Sigmoid colon (tissue), 7 donors: ENCODE data around the gene ABCG4. TPM values are rescaled to one million over a fixed set of nuclear protein-coding genes. Genes with fewer than 3 reads are reported as not detected.

Experiments
- DNase-seq: peaks from one replicate; pipeline ENCODE4 v3.0.0-alpha.2; 2019
- H3K27ac ChIP-seq, 4 donors: fragments of 200-600 bp; sonication (generic); one replicate each; pipeline ENCODE4 v1.5.1; 2016 to 2019; ENCODE audit warnings: mild to moderate bottlenecking in 1 of 4
- H3K27me3 ChIP-seq, 3 donors: fragments of 200-600 bp; sonication (generic); one replicate each; pipeline ENCODE4 v1.5.1; 2019; ENCODE audit warnings: mild to moderate bottlenecking in 1 of 3
- H3K36me3 ChIP-seq, 4 donors: fragments of 200-600 bp; sonication (generic); one replicate each; pipeline ENCODE4 v1.5.1; 2016 to 2019
- H3K4me1 ChIP-seq, 4 donors: fragments of 200-600 bp; sonication (generic); one replicate each; pipeline ENCODE4 v1.5.1; 2017 to 2019
- H3K4me3 ChIP-seq, 4 donors: fragments of 200-600 bp; sonication (generic); one replicate each; pipeline ENCODE4 v1.5.1; 2017 to 2019; ENCODE audit warnings: mild to moderate bottlenecking in 2 of 4, moderate library complexity in 1 of 4
- H3K9me3 ChIP-seq, 4 donors: fragments of 200-600 bp in 3 of 4; sonication (generic) in 3 of 4; one replicate each; pipeline versions ENCODE4 v1.5.1 to v1.6.1; 2013 to 2019
- EP300 ChIP-seq, 4 donors: sonication (generic); formaldehyde crosslinking; IDR thresholded peaks; one replicate each; pipeline ENCODE4 v1.6.1; 2017; ENCODE audit warnings: antibody characterized with exemption in 4 of 4
- POLR2A ChIP-seq, 2 donors: fragments of 450-650 bp; IDR thresholded peaks; one replicate each; pipeline ENCODE4 v1.6.1; 2016; ENCODE audit warnings: antibody characterized with exemption in 2 of 2, mild to moderate bottlenecking in 2 of 2, moderate library complexity in 2 of 2
- POLR2AphosphoS5 ChIP-seq, 4 donors: sonication (generic); formaldehyde crosslinking; IDR thresholded peaks; one replicate each; pipeline ENCODE4 v1.6.1; 2017; ENCODE audit warnings: antibody characterized with exemption in 4 of 4
- WGBS, 2 donors: extraction: QIAGEN DNeasy Blood & Tissue Kit; methylation state at CpG; one replicate each; pipeline ENCODE4 v1.1.7; 2013; 5-methylcytosine and 5-hydroxymethylcytosine counted together
- intact Hi-C: fragments of 100-400 bp; cut with DNase I; formaldehyde crosslinking; loops from one replicate; pipeline ENCODE4 v1.15.1; 2023
- polyA plus RNA-seq, 3 donors: library from polyadenylated mRNA; stranded (reverse); fragments of 200-250 nt; gene quantifications; one replicate each; pipeline ENCODE4 v1.2.3, GENCODE V29; 2013
- total RNA-seq, 4 donors: library from RNA; depleted of rRNA; stranded (reverse); fragments of >200 nt; gene quantifications; one replicate each; pipeline ENCODE4 v1.1.0, GENCODE V29; 2016
- TF ChIP-seq, protein P1 (sequence below), 4 experiments: fragments of 450-650 bp in 3 of 4; fragments of 200-600 bp in 1 of 4; IDR thresholded peaks; one replicate each; pipeline ENCODE4 v1.5.1; 2016 to 2019; ENCODE audit warnings: antibody characterized with exemption in 4 of 4, mild to moderate bottlenecking in 3 of 4, moderate library complexity in 2 of 4
- donor health status: healthy with polysubstance abuse.
- donor health status: Bipolar disorder and iron deficiency.
- donor health status: healthy.

Gene ABCG4
- total and polyA plus RNA-seq, 7 donors: under 0.01 to 0.55 (median 0.26) TPM; not detected in 2

DNA sequence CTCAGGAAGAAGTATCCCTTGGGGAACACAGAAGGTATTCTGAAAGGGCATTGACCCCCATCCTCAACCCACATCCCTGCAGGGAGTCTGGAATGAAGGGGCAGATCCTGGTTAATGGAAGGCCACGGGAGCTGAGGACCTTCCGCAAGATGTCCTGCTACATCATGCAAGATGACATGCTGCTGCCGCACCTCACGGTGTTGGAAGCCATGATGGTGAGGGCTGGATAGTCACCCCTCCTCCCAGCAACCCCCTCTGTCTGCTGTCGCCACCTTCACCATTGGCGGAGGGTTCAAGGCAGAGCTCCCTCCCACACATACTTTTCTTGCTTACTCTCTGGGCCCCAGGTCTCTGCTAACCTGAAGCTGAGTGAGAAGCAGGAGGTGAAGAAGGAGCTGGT lies 5.3 kb downstream of the ABCG4 start:
- Histone ChIP-seq H3K4me1 (peaks cover 0 to 8% (median 7%) of the 10 kb centered on the region in 4 donors), H3K27ac (no peak overlapping the region), H3K36me3 (no peaks in the 10 kb centered on the region), H3K9me3 (no peaks in the 10 kb centered on the region), H3K4me3 (no peak overlapping the region), H3K27me3 (peaks cover 0 to 14% (median 11%) of the 10 kb centered on the region in 3 donors)
- TF ChIP-seq, protein P1, sequence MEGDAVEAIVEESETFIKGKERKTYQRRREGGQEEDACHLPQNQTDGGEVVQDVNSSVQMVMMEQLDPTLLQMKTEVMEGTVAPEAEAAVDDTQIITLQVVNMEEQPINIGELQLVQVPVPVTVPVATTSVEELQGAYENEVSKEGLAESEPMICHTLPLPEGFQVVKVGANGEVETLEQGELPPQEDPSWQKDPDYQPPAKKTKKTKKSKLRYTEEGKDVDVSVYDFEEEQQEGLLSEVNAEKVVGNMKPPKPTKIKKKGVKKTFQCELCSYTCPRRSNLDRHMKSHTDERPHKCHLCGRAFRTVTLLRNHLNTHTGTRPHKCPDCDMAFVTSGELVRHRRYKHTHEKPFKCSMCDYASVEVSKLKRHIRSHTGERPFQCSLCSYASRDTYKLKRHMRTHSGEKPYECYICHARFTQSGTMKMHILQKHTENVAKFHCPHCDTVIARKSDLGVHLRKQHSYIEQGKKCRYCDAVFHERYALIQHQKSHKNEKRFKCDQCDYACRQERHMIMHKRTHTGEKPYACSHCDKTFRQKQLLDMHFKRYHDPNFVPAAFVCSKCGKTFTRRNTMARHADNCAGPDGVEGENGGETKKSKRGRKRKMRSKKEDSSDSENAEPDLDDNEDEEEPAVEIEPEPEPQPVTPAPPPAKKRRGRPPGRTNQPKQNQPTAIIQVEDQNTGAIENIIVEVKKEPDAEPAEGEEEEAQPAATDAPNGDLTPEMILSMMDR (IDR thresholded peaks at IDR 0.05): no peak
- TF ChIP-seq POLR2A (IDR thresholded peaks at IDR 0.05) (no peak), EP300 (IDR thresholded peaks at IDR 0.05) (no peak), POLR2AphosphoS5 (IDR thresholded peaks at IDR 0.05) (no peak)
- intact Hi-C loops: no loop called here
- 87 to 92% methylated on average over 6 of the region's 6 CpGs for WGBS, 2 donors
- DNase-seq: no peak

DNA sequence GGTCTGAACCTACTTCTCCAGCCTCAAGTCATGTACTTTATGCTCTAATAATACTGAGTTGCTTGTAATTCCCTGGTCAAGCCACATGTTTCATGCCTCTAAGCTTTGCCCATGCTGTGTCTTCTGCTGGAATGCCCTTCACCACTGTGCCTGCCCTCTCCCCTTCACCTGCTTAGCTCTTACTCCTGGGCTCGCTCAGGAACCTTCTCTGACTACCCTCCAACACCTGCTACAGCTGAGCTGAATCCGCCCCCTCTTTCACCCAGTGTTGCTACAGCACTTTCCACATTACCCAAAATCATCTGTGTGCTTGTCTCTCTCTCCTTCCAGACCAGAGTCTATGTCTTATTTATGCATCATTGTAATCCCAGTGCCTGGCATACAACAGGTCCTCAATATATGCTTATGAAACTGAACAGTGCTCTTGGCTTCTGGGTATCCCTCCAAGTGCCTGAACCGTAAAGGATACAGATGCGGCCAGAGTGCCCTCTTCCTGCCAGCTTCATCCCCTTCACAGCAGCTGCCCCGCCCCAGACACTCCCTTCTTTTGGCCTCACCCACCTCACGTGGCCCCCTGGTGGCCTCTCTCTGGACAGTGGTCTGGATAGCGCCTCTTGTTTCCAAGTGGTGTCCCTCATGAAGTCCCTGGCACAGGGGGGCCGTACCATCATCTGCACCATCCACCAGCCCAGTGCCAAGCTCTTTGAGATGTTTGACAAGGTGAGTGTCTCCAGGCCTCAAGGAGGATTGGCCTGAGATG lies 7.1 kb downstream of the ABCG4 start:
- Histone ChIP-seq H3K9me3 (no peaks in the 10 kb centered on the region), H3K4me3 (no peak overlapping the region), H3K27ac (no peak overlapping the region), H3K27me3 (no peaks in the 10 kb centered on the region), H3K36me3 (no peaks in the 10 kb centered on the region), H3K4me1 (no peaks in the 10 kb centered on the region)
- intact Hi-C loops: no loop called here
- no peak for DNase-seq
- 28 to 45% methylated on average over 8 of the region's 8 CpGs for WGBS, 2 donors
- TF ChIP-seq POLR2AphosphoS5 (IDR thresholded peaks at IDR 0.05) (no peak), POLR2A (IDR thresholded peaks at IDR 0.05) (no peak), EP300 (IDR thresholded peaks at IDR 0.05) (no peak)
- TF ChIP-seq, protein P1 (IDR thresholded peaks at IDR 0.05): no peak

DNA sequence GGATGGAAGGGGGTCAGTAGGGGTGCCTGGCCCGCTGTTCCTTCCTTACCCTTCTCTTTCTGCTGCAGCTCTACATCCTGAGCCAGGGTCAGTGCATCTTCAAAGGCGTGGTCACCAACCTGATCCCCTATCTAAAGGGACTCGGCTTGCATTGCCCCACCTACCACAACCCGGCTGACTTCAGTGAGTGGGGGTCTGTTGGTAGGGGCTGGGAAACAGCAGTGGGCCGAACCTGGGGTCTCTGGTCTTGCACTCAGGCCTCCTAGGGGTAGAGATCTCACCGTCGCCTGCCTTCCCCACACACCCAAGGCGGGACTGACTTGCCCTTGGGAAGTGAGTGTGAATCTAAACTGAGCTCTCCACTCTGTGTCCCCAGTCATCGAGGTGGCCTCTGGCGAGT lies 7.6 kb downstream of the ABCG4 start:
- 74 to 87% methylated on average over 10 of the region's 10 CpGs for WGBS, 2 donors
- Histone ChIP-seq H3K4me1 (no peaks in the 10 kb centered on the region), H3K36me3 (no peaks in the 10 kb centered on the region), H3K27ac (no peak overlapping the region), H3K27me3 (no peaks in the 10 kb centered on the region), H3K9me3 (no peaks in the 10 kb centered on the region), H3K4me3 (no peak overlapping the region)
- no peak for DNase-seq
- intact Hi-C loops: no loop called here
- TF ChIP-seq POLR2A (IDR thresholded peaks at IDR 0.05) (no peak), POLR2AphosphoS5 (IDR thresholded peaks at IDR 0.05) (no peak), EP300 (IDR thresholded peaks at IDR 0.05) (no peak)
- TF ChIP-seq, protein P1 (IDR thresholded peaks at IDR 0.05): no peak

DNA sequence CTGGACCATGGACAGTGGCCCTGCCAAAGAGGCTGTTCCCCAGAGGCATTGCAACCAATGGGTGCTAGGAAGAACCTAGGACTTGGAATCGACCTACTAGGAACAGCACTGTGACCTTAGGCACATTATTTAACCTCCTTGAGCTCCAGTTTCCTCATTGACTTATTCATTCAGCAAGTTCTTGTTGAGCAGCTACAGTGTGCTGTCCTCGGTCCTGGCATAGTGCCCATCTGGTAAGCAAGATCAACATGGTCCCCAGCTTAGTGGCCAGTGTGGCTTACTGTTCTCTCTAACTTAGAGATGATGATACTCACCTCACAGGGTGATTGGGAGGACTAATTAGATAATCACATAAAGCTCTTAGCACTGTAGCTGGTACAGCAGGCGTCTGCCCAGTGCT lies 8.2 kb downstream of the ABCG4 start:
- 29 to 62% methylated on average over 3 of the region's 3 CpGs for WGBS, 2 donors
- H3K9me3 ChIP-seq: no peaks in the 10 kb centered on the region
- intact Hi-C loops: no loop called here
- TF ChIP-seq POLR2AphosphoS5 (IDR thresholded peaks at IDR 0.05): no peak
- no peak for TF ChIP-seq POLR2A (IDR thresholded peaks at IDR 0.05)
- no peak for TF ChIP-seq EP300 (IDR thresholded peaks at IDR 0.05)
- TF ChIP-seq, protein P1 (IDR thresholded peaks at IDR 0.05): no peak
- no peak overlapping the region for H3K4me3 ChIP-seq
- H3K27me3 ChIP-seq: no peaks in the 10 kb centered on the region
- H3K27ac ChIP-seq: no peak overlapping the region
- no peaks in the 10 kb centered on the region for H3K36me3 ChIP-seq
- DNase-seq: no peak
- no peaks in the 10 kb centered on the region for H3K4me1 ChIP-seq
